Measurements from ENCODE around the gene MDM4. TPM values are rescaled to one million over a fixed set of nuclear protein-coding genes. Genes with fewer than 3 reads are reported as not detected.

MDM4 gene
- total RNA-seq, 1 donor from 2014 or later, result 154 TPM

DNA sequence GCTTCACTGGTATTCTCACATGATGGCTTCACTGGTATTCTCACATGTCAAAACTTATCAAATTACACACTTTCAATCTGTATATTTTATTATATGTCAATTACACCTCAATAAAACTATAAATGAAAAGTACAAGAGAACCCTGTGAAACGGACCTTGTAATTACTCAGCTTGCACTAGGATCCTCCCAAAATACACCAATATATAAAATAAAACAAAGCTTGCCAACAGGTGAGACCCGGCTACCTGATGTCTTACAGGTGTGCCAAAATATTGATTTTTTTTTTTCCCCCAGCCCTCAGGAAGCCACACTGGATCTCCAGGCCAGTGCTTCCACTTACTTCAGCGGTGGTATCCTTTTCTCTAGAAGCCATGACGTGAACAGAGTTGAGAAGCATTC, 44.5 kb upstream of the MDM4 start:
- H3K4me1 Mint-ChIP-seq, result peaks cover 10% of the 10 kb centered on the region
- no peaks in the 10 kb centered on the region for H3K27me3 Mint-ChIP-seq (ENCODE audit: low read depth)
- TF ChIP-seq, protein P1, sequence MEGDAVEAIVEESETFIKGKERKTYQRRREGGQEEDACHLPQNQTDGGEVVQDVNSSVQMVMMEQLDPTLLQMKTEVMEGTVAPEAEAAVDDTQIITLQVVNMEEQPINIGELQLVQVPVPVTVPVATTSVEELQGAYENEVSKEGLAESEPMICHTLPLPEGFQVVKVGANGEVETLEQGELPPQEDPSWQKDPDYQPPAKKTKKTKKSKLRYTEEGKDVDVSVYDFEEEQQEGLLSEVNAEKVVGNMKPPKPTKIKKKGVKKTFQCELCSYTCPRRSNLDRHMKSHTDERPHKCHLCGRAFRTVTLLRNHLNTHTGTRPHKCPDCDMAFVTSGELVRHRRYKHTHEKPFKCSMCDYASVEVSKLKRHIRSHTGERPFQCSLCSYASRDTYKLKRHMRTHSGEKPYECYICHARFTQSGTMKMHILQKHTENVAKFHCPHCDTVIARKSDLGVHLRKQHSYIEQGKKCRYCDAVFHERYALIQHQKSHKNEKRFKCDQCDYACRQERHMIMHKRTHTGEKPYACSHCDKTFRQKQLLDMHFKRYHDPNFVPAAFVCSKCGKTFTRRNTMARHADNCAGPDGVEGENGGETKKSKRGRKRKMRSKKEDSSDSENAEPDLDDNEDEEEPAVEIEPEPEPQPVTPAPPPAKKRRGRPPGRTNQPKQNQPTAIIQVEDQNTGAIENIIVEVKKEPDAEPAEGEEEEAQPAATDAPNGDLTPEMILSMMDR (IDR thresholded peaks at IDR 0.05; ENCODE audit: unreplicated experiment), result no peak
- DNase-seq (ENCODE audit: low spot score in 2 of 2, unreplicated experiment in 2 of 2), result no peak
- no peak overlapping the region for H3K4me3 Mint-ChIP-seq
- H3K36me3 Mint-ChIP-seq, result peaks cover 18% of the 10 kb centered on the region
- H3K27ac Mint-ChIP-seq, result no peak overlapping the region
- peaks cover 6% of the 10 kb centered on the region for H3K9me3 Mint-ChIP-seq

DNA sequence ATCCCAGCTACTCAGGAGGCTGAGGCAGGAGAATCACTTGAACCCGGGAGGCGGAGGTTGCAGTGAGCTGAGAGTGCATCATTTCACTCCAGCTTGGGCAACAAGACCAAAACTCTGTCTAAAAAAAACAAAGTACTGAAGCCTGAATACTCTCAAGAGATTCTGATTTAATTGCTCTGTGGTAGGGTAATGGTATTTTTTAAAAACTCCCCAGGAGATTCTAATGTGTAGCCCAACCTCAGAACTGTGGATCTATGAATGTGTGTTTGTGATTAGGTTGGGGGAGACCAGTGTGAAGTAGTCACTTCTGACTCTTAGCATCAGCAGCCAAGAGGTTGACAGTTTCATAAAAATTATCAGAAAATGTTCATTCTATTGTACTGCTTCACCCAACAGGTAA, 43.5 kb upstream of the MDM4 start:
- DNase-seq (ENCODE audit: low spot score in 2 of 2, unreplicated experiment in 2 of 2), result no peak
- H3K27me3 Mint-ChIP-seq (ENCODE audit: low read depth), result no peaks in the 10 kb centered on the region
- peaks cover 12% of the 10 kb centered on the region for H3K4me1 Mint-ChIP-seq
- no peak overlapping the region for H3K4me3 Mint-ChIP-seq
- peaks cover 18% of the 10 kb centered on the region for H3K36me3 Mint-ChIP-seq
- no peak overlapping the region for H3K27ac Mint-ChIP-seq
- TF ChIP-seq, protein P1 (IDR thresholded peaks at IDR 0.05; ENCODE audit: unreplicated experiment), result no peak
- H3K9me3 Mint-ChIP-seq, result peaks cover 6% of the 10 kb centered on the region

DNA sequence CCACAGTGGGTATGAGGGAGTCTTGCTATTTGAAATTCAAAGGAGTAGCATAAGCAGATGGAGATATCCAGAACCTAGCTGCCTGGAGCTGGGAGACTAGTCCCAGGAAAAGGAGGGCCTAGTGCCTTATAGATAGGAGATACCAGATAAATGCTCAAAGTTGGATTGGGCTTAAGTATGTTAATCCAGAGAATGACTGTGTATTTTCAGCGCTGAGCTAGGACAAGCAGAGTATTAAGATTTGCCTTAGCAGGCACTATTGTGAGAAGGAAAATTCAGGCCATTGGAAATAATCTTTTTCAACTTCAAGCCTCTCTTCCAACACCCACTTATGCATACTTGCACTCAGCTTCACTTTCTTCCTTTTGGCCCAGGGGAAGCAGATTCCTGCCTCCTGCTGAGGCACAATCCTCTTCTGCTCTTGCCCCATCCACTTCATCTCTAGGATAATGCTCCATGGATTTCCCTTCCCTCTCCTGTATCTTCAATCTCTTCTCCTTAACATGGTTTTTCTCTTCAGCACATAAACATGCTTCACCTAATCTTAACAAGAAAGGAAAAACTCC, 42.7 kb upstream of the MDM4 start:
- TF ChIP-seq, protein P1 (IDR thresholded peaks at IDR 0.05; ENCODE audit: unreplicated experiment), result no peak
- Mint-ChIP-seq H3K36me3 (peaks cover 14% of the 10 kb centered on the region), H3K4me3 (no peak overlapping the region), H3K9me3 (peaks cover 6% of the 10 kb centered on the region), H3K4me1 (peaks cover 18% of the 10 kb centered on the region), H3K27ac (peak overlapping the region; percentile 21), H3K27me3 (ENCODE audit: low read depth) (no peaks in the 10 kb centered on the region)
- no peak for DNase-seq (ENCODE audit: low spot score in 2 of 2, unreplicated experiment in 2 of 2)

DNA sequence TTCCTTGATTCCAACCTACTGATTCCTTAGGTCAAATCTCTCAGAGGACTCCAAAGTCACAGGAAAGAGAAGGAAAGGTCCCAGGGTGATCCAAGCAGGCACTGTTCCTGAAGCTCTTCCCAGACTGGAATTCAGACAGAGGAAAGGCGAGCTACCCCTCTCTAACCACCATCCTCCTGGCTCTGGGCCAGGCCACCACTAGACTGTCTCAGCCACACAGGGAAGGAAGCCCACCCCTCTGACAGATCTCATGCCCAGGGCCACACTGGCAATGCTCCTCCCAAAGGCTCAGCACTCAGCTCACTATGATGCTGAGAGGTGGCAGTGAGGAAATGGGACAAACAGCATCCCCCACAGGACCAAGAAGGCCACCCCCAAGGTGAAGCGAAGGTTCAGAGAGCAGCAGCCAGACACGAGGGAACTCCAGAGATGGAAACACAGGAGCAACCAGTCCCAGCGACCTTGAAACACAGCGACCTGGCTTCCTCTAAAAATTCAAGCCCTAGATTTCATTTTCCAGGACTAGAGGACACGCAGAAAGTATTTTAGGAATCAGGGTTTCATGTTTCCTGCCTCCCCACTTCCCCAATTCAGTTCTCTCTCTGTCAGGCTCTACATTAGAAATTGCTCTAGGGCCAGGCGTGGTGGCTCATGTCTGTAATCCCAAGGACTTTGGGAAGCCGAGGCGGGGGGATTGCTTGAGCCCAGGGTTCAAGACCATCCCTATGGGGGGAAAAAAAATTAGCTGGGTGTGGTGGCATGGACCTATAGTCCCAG, 40.4 kb upstream of the MDM4 start:
- Mint-ChIP-seq H3K27me3 (ENCODE audit: low read depth) (no peaks in the 10 kb centered on the region), H3K4me3 (no peak overlapping the region), H3K36me3 (no peaks in the 10 kb centered on the region), H3K9me3 (no peaks in the 10 kb centered on the region), H3K27ac (peak overlapping the region; percentile 61), H3K4me1 (peaks cover 27% of the 10 kb centered on the region)
- TF ChIP-seq, protein P1 (IDR thresholded peaks at IDR 0.05; ENCODE audit: unreplicated experiment), result no peak
- DNase-seq (ENCODE audit: low spot score in 2 of 2, unreplicated experiment in 2 of 2), result no peak

DNA sequence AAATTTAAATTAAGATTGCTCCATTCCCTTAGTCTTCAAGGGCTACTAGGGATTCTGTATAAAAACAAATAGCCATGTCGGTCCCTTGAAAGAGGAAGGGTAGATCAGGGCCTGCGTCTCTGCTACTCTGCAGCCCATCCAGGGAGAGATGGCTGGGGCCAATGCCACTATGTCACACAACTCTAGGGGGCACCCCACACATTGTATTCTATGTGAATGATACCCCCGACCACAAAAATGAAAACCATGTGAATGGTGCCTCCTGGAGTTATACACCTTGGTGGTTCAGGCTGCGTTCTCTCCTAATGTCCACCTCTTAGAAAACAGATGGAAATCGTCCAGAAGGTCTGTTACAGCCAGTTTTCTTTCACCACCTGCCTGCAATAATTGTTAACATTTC, 39.6 kb upstream of the MDM4 start:
- DNase-seq (ENCODE audit: low spot score in 2 of 2, unreplicated experiment in 2 of 2), result no peak
- TF ChIP-seq, protein P1 (IDR thresholded peaks at IDR 0.05; ENCODE audit: unreplicated experiment), result no peak
- Mint-ChIP-seq H3K27ac (no peak overlapping the region), H3K4me1 (peaks cover 30% of the 10 kb centered on the region), H3K36me3 (no peaks in the 10 kb centered on the region), H3K27me3 (ENCODE audit: low read depth) (no peaks in the 10 kb centered on the region), H3K9me3 (no peaks in the 10 kb centered on the region), H3K4me3 (no peak overlapping the region)

Data from mesothelial cell of epicardium (in vitro differentiated cells).